ENCODE measurements around the gene MTR.

MTR gene

DNA sequence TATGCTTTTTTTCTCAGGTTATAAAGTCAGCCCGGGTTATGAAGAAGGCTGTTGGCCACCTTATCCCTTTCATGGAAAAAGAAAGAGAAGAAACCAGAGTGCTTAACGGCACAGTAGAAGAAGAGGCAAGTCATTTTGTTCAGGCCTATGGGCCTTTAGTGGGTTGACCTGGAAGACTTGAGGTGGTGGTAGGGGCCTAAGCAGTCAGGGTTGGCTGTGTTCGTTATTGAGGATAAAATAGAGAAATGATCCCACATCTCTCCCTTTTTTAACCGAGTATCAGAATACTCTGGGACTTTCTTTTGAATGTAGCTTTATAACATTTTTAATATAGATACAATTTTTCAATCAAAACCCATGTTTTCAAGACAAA is 67.1 kb downstream of the MTR start:
- DNase-seq (ENCODE audit: low read depth in 1 of 2, low spot score in 1 of 2): no peak

DNA sequence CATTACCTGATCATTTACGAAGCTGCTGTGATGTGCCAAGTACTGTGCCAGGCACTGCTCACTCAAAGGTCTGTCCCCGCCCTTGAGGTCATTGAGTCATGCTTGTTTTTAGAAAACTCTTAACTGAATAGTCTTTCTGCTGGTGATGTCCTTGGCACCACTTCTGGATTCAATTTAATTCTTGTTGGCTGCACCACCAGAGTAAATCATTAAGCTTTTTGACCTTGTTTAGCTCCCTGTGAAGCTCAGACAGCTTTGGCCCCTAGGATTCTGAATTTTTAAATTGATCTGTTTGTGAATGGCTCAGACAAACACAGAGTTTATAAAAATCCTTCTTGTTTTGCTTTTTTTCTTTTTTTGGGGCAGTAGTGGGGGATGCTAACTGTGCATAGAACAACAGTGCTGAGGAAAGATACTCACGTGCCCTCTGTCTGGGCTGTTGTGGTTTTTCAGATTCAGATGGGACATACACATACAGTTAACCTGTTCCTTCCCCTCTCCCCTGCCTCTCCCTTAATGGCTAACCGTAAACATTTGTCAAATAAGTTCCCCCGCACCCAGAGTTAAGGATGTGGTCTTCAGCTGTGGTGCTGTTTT is 67.6 kb downstream of the MTR start:
- DNase-seq (ENCODE audit: low read depth in 1 of 2, low spot score in 1 of 2): no peak

DNA sequence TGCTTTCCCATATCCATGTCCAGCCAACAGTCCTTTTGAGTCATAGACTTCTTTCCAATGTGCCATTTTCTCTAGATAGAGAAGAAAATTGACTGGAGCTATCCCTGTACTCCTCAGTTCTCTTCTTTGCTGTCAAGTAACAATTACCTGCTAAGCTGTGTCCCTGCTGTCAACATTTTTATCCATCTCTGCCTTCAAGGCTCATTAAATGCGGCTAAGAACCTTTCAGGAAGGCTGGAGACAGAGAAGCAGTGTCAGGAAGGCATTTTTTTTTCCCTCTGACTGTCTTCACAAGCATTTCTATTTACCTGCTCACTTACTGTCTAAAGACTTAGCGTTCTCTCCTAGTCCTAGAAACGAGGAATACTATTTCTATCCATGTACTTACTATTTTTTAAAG is 69.1 kb downstream of the MTR start:
- DNase-seq (ENCODE audit: low read depth in 1 of 2, low spot score in 1 of 2): no peak

DNA sequence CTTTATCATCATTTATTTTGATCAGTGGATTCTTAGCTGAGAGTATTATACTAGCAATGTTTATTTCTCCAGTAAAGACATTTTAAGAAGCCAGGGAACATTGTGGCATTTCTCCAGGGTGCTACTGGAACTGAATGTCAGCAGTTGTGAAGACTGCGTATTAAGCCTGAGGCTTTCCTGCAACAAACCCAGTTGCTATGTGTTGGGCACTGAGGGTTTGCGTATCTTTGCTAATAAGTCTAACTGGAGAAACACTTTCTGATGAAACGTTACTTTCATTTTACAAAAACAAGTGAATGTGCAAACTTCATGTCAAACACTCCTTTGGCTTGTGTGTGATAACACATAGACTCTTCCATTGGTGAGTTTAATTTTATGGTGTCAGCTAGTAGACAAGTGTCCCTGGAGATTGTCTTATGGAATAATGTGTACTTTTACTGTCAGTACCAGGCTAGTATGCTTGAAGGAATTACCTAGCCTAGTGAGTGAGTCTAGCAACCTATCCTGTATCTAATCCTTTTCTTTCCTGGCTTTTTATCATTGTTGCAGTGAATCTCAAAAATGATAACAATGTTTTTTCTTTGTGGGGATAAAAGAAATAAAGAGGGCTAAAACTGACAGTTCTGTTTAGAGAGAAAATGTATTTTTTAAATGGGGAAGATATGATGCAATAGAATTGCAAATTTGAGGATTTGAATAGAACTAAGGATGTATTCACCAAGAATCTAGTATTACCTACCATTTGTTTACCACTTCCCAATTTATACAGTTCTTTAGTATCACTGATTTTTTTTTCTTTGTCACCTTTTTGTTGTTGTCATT is 70.1 kb downstream of the MTR start:
- DNase-seq (ENCODE audit: low read depth in 1 of 2, low spot score in 1 of 2): no peak

DNA sequence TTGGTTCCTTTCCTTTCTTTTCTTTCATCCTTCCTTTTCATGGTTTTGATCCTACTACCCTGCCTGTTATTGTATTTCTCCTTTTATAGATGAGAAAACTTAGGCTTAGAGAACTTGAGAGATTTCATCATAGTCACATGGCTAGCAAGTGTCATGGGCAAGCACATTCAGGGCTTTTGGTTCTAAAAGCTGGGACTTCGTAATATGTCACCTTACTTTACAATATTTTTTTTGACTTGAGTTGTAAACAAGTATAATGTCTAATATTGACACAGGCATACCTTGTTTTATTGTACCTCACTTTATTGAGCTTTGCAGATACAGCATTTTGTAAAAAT is 70.7 kb downstream of the MTR start:
- no peak for DNase-seq (ENCODE audit: low read depth in 1 of 2, low spot score in 1 of 2)

DNA sequence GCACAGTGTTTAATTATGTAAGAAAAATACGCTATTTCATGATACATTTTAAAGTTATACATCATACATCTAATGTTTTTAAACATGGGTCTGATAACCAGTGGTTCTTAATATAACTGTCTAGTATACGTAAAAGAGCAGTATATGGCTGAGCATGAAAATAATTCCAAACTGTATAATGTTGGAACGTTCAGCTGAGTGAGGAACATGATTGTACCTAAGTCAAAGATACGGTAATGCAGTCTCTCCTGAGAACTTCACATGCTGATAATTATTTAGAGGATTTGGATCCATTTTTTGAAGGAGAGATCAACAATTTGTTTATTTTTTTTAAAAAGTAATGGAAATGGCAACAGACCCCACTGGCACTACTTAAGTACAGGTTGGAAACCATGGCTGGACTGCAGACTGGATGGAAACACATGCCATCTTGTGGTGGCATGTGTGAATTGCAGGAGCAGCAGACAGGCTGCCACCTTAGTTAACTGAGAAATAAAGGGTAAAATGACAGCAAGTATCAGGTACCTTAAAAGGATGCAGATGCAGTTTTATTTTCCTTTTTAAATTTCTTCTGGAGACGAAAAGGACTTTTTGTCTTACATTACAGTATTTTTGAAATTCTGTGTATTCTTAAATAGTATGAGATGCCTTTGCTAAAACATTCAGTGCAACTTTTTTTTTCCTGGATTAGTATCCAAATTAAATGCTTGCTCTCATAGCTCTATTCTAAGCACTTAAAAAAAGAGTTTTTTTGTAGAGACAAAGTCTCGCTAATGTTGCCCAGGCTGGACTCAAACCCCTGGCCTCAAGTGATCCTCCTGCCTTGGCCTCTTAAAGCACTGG is 73.8 kb downstream of the MTR start:
- DNase-seq (ENCODE audit: low read depth in 1 of 2, low spot score in 1 of 2): peak in 1 of 2 donors; percentile 8

DNA sequence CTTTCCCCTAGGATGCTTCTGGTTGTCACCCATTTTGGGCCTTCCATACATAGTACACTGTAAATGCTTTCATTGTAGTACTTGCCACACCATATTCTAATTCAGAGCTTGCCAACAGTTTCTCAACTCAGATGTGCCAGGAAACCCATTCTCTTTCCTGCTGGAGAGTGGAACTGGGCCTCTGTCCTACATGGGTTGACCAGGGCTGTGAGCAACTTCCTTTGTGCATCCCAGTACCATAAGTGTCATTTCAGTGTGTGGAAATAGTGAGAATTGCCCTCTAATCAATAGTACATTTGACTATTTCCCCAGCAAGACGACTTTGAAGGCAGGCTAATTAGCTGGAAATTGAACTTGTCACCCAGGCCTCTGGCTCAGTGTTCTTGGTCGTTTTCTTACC is 74.8 kb downstream of the MTR start:
- no peak for DNase-seq (ENCODE audit: low read depth in 1 of 2, low spot score in 1 of 2)

DNA sequence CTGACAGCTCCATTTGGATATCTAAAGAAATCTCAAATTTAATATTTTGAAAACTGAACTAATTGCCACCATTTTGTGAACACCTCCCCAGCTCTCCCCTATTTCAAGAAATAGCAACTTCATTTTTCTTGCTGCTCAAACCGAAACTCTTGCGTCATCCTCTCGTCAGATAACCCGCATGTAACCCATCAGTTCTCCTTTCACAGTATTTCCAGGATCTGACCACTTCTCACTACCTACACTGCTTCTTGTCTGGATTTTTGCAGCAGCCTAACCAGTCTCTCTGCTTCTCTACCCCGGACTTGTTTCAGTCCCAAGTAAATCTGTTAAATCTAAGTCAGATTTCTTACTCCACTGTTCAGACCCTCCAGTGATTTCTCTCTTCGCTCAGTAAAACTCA is 75.6 kb downstream of the MTR start:
- DNase-seq (ENCODE audit: low read depth in 1 of 2, low spot score in 1 of 2): no peak

DNA sequence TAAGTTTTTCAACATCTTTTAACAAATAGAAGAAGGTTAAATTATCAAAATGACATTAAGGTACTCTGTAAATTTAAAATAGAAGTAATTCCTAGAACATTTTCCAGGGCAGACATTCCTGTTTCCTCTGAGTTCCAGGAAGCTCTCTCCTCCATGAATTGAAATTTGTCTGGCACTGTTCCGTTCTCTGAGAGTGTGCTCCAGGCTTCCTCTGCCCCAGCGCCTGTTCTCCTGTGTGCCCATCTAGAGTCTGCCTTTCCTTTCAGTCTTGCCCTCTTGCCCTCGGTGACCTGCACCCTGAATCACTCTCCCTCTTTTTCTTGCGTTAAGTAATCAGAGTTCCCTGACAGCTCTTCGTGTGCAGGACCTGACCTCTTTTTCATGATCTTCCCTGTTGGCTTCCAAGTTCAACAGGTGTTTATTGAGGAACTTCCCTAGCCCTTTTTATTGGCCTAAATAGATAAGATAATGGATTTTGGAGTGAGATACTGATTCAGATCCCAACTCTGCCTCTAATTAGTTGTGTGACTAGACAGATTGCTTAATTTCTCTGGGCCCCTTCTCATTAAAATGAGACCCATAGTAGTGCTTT is 77.1 kb downstream of the MTR start:
- DNase-seq (ENCODE audit: low read depth in 1 of 2, low spot score in 1 of 2): no peak

DNA sequence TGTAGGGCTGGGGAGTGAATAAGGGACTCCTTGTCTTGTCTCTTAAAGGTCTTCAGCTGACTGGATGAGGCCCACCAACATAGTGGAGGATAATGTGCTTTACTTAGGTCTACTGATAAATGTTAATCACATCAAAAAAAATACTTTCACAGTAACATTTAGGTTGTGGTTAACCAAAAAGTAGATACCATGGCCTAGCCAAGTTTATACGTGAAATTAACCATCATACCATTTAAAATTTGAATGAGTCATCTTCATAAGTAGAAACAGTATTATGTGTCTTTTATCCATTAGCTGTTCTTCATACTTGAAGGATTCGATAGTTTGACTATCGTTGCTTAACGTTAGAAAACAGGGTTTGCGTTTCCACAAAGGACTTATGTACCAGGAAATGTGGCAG is 80.9 kb downstream of the MTR start:
- no peak for DNase-seq (ENCODE audit: low read depth in 1 of 2, low spot score in 1 of 2)

DNA sequence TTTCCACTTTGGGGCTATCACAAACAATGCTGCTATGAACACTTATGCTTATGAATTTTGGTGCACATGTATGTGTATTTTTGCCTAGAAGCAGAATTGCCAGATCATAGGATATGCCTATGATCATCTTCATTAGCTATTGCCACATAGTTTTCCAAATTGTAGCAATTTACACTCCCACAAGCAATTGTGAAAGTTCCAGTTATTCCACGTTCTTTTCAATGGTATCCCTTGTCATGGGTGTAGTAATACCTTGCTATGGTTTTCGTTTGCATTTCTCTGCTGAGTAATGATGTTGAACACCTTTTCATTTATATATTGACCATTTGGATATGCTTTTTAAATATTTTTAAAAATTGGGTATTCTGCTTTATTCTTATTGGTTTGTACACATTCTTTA is 82.6 kb downstream of the MTR start:
- no peak for DNase-seq (ENCODE audit: low read depth in 1 of 2, low spot score in 1 of 2)

DNA sequence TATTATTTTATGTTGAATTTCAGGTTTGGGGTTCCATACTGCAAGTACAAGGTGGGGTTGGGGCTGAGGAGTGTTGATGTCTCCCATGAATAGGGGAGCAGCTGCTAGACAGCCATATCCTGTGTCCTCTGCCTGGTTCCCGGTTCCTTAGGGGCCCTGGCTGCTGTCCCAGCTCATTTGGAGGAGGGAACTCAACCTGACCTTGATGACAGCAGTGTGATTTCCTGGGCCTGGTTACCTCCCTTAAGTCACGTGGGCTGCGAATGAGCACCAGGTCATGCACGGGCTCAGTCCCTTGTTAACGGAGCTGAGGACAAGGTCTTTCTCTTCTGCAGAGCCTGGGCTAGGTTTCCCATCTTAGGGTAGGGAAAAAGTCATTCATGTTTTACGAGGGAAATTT is 85.1 kb downstream of the MTR start:
- DNase-seq (ENCODE audit: low read depth in 1 of 2, low spot score in 1 of 2): no peak

DNA sequence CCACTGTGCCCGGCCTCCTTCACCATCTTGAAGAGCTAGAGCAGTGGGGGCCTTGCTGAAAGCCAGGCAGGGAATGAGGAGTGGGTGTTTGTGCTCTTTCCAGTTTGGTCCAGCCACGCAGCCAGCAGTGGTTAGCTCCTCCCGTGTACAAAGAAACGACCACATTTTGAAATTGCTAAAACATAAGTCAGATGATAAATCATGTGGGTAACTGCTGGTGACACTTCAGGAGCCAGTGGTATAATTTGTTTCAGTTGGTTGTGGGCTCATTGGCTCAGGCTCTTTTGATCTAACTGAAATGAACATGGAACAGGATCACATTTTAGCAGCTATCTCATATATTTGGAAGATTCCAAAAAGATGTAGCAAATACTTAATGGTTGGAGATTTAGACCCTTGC is 87.6 kb downstream of the MTR start:
- no peak for DNase-seq (ENCODE audit: low read depth in 1 of 2, low spot score in 1 of 2)

DNA sequence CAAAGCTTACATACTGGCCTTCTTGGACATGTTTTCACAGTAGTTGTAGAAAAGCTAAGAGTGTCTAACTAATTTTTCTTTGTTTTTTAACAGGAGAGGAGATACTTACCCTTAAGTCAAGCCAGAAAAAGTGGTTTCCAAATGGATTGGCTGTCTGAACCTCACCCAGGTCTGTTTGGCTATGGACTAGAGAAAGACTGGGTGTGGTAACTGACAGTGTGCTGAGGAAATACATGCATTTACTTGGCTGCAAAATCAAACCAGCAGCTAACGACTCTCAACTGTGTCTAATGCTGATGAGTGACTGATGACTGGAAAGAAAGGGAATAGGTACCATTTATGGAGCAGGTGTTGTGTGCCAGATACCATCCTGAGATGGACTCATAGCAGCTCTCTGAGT is 91.1 kb downstream of the MTR start:
- DNase-seq (ENCODE audit: low read depth in 1 of 2, low spot score in 1 of 2): no peak

DNA sequence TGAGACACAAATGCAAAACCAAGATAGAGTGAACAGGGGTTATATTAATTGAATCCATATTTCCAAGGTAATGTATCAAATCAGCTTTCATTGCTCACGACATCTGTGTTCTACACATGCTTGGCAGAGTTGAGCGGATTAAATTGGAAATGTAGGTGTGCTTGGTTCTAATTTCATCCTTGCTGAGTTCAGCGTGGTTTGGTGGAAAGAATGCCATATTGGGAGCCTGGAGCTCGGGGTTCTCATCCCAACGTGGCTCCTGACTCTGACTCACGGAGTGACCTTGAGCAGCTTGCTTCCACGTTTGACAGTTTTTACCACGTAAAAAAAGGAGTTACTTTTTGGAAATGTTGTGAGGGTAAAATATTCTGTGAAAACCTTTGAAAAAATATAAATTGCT is 92.0 kb downstream of the MTR start:
- DNase-seq (ENCODE audit: low read depth in 1 of 2, low spot score in 1 of 2): no peak

DNA sequence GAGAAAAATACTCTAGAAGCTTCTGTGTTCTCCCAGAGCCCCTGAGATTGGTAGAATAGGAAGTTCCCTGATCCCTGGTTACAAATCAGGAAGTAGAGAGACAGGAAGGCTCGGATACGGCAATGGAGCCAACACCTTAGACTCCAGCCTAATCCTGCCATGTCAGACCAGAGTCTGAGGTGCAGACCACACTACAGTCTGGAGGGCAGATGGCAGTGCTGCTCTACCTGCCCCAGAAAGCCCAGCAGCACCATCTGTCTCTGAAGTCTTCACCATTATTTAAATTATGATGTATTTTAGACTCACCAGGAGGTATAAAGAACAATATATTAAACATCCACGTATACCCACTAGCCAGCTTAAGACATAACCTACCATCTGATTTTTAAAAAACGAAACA is 93.0 kb downstream of the MTR start:
- no peak for DNase-seq (ENCODE audit: low read depth in 1 of 2, low spot score in 1 of 2)

DNA sequence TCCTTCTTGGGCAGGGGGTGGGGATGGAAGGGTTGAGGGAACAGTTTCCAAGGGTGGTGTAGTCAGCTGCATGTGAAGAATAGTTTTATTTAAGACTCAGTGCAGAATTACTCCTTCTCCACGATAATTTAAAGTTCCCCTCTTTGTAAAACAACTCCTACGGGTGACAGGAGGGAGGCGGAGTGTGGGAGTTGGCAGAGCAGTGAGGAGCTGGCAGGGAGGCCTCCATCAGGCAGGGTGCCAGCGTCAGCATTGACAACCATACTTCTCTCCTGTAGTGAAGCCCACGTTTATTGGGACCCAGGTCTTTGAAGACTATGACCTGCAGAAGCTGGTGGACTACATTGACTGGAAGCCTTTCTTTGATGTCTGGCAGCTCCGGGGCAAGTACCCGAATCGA is 93.8 kb downstream of the MTR start:
- DNase-seq (ENCODE audit: low read depth in 1 of 2, low spot score in 1 of 2): no peak

DNA sequence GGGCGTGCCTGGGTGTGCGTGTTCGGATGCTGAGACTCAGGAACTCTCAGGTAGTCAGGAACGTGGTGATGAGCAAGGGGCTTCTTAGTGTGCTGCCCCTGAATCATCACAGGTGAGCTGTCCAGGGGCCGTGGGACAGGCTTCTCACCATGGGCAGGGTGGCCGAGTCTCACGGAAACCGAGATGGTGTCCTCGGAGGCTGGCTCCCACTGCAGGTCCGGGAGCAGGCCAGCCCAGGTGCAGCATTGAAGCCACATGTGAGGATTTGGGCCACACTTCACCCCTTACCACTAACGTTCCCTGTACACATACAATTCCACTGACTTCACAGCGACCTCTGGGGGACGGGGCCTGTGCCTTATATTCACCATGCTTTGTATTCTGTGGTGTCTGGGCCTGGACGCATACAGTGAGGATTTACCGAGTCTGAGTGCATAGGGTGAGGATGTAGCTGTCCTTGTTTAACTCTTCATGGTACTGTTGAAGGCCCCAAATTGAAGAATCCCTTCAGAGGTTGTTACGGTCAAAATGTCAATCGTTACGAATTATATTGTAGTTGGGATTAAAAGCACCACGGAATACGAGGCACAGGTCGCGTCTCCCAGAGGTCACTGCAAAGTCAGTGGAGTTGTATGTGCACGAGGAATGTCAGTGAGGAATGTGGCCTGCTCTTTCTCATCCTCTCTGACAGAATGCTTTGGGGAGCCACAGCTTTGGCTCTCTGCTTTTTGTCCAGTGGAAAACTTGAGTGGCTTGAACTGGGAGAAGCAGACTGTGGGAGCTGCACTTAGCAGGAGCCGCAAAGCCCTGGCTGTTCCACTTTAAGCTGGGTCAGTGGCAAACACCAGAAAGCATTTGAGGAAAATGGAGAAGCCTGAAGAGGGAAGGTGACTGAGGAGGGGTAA is 95.3 kb downstream of the MTR start:
- no peak for DNase-seq (ENCODE audit: low read depth in 1 of 2, low spot score in 1 of 2)

DNA sequence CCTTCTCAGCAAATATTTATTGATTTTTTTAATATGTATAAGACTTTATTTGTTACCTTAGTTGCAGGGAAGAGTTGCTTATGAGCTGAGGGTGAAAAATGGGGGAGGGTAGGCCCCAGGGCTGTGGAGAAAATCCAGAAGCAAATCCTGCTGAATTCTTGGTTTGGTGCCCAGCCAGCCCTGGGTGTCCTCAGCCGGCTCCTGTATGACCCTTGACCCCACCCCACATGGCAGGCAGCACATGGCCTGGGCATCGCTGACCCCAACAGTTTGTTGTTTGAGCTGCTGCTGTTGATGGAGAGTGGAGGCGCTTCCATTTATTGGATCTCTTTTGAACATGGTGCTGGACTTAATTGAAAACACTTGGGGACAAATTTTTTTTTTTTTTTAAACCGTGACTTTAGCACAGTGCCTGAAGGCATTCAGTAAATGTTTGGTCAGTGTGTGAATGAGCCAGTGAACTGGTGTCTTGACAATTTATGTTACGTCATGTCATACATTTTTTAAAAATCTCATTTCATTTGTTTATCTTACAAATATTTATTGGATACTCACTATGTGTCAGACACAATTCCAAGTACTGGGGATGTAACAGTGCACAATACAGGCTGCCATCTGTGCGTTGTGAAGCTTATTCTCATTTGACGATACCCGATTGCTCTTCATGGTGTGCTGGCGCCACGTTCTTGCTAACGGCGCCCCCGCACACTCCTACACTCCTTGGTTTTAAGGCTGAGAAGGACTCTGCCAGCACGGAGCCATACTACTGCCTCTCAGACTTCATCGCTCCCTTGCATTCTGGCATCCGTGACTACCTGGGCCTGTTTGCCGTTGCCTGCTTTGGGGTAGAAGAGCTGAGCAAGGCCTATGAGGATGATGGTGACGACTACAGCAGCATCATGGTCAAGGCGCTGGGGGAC is 98.8 kb downstream of the MTR start:
- no peak for DNase-seq (ENCODE audit: low read depth in 1 of 2, low spot score in 1 of 2)
